ENCODE measurements around the gene ETNK2. TPM values are rescaled to one million over a fixed set of nuclear protein-coding genes. Genes with fewer than 3 reads are reported as not detected.
A peak's percentile ranks its signal among the peaks of the same experiment; 100 is the strongest.

The ETNK2 gene
- total RNA-seq, 1 donor from 2014 or later, result 8.2 TPM

GRCh38 chr1:204197068-204197467, 45.2 kb upstream of the ETNK2 start:
- Histone ChIP-seq H4K20me1 (ENCODE audit: insufficient read depth, low read length) (no peaks in the 10 kb centered on the region), H3K36me3 (ENCODE audit: insufficient read depth, low read length) (no peaks in the 10 kb centered on the region), H2AFZ (ENCODE audit: low read depth, low read length) (peak overlapping the region; percentile 69), H3K27ac (ENCODE audit: low read depth, low read length) (peak overlapping the region; percentile 51), H3K4me1 (ENCODE audit: insufficient read depth, low read length) (peaks cover 39% of the 10 kb centered on the region), H3K9me3 (ENCODE audit: insufficient read depth, low read depth, low read length) (no peaks in the 10 kb centered on the region), H3K4me3 (ENCODE audit: insufficient read depth, low read depth, low read length) (no peak overlapping the region), H3K4me2 (ENCODE audit: low read length) (no peak overlapping the region), H3K9ac (ENCODE audit: low read length) (peak overlapping the region; percentile 63), H3K27me3 (ENCODE audit: insufficient read depth, low read length) (peaks cover 3% of the 10 kb centered on the region), H3K79me2 (ENCODE audit: insufficient read depth, low read length) (no peaks in the 10 kb centered on the region)
- H3K27ac Mint-ChIP-seq (ENCODE audit: unreplicated experiment), result peak overlapping the region; percentile 96
- peaks cover 15% of the 10 kb centered on the region for H3K27me3 Mint-ChIP-seq (ENCODE audit: low read depth, unreplicated experiment)
- TF ChIP-seq CTCF (IDR thresholded peaks at IDR 0.05; ENCODE audit: insufficient read depth, low read depth, low read length), result no peak
- no peak for TF ChIP-seq EZH2 (IDR thresholded peaks at IDR 0.05; ENCODE audit: insufficient read depth, low read length)
- peaks cover 2% of the 10 kb centered on the region for H3K36me3 Mint-ChIP-seq (ENCODE audit: low read depth, unreplicated experiment)
- H3K4me1 Mint-ChIP-seq (ENCODE audit: low read depth, unreplicated experiment), result peaks cover 37% of the 10 kb centered on the region
- no peak overlapping the region for H3K4me3 Mint-ChIP-seq (ENCODE audit: unreplicated experiment)
- DNase-seq (ENCODE audit: low read depth) (no peak), FAIRE-seq (no peak)
- H3K9me3 Mint-ChIP-seq (ENCODE audit: unreplicated experiment), result peaks cover 3% of the 10 kb centered on the region

GRCh38 chr1:204196068-204196795, 44.4 kb upstream of the ETNK2 start, which contains the start of gene KISS1:
Gene KISS1, minus strand, starts transcription at chr1:204196491. Its CDS starts 3,615 bp downstream, at chr1:204192876.
- Histone ChIP-seq H3K4me2 (ENCODE audit: low read length) (peak within 1 kb of the TSS; percentile 77), H3K4me3 (ENCODE audit: insufficient read depth, low read depth, low read length) (peak within 1 kb of the TSS; percentile 25), H3K27ac (ENCODE audit: low read depth, low read length) (peak within 1 kb of the TSS; percentile 51), H2AFZ (ENCODE audit: low read depth, low read length) (peak within 1 kb of the TSS; percentile 69), H3K4me1 (ENCODE audit: insufficient read depth, low read length) (peaks cover 39% of the 10 kb centered on the region), H3K36me3 (ENCODE audit: insufficient read depth, low read length) (no peaks in the 10 kb centered on the region), H4K20me1 (ENCODE audit: insufficient read depth, low read length) (no peaks in the 10 kb centered on the region), H3K9me3 (ENCODE audit: insufficient read depth, low read depth, low read length) (no peaks in the 10 kb centered on the region), H3K9ac (ENCODE audit: low read length) (peak within 1 kb of the TSS; percentile 63), H3K79me2 (ENCODE audit: insufficient read depth, low read length) (no peaks in the 10 kb centered on the region), H3K27me3 (ENCODE audit: insufficient read depth, low read length) (peaks cover 3% of the 10 kb centered on the region)
- Mint-ChIP-seq H3K36me3 (ENCODE audit: low read depth, unreplicated experiment) (peaks cover 2% of the 10 kb centered on the region), H3K9me3 (ENCODE audit: unreplicated experiment) (peaks cover 3% of the 10 kb centered on the region), H3K27me3 (ENCODE audit: low read depth, unreplicated experiment) (peaks cover 21% of the 10 kb centered on the region), H3K4me1 (ENCODE audit: low read depth, unreplicated experiment) (peaks cover 37% of the 10 kb centered on the region), H3K27ac (ENCODE audit: unreplicated experiment) (peak within 1 kb of the TSS; percentile 96), H3K4me3 (ENCODE audit: unreplicated experiment) (no peak within 1 kb of the TSS)
- DNase-seq (ENCODE audit: low read depth), result no peak
- FAIRE-seq, result no peak
- TF ChIP-seq CTCF (IDR thresholded peaks at IDR 0.05; ENCODE audit: insufficient read depth, low read depth, low read length), result no peak
- no peak for TF ChIP-seq EZH2 (IDR thresholded peaks at IDR 0.05; ENCODE audit: insufficient read depth, low read length)

GRCh38 chr1:204194771-204195170, 42.9 kb upstream of the ETNK2 start:
- Histone ChIP-seq H3K36me3 (ENCODE audit: insufficient read depth, low read length) (no peaks in the 10 kb centered on the region), H3K9ac (ENCODE audit: low read length) (peak overlapping the region; percentile 63), H4K20me1 (ENCODE audit: insufficient read depth, low read length) (no peaks in the 10 kb centered on the region), H3K4me2 (ENCODE audit: low read length) (peak overlapping the region; percentile 77), H3K9me3 (ENCODE audit: insufficient read depth, low read depth, low read length) (no peaks in the 10 kb centered on the region), H3K27me3 (ENCODE audit: insufficient read depth, low read length) (peaks cover 3% of the 10 kb centered on the region), H3K79me2 (ENCODE audit: insufficient read depth, low read length) (no peaks in the 10 kb centered on the region), H2AFZ (ENCODE audit: low read depth, low read length) (no peak overlapping the region), H3K4me3 (ENCODE audit: insufficient read depth, low read depth, low read length) (no peak overlapping the region), H3K27ac (ENCODE audit: low read depth, low read length) (no peak overlapping the region), H3K4me1 (ENCODE audit: insufficient read depth, low read length) (peaks cover 39% of the 10 kb centered on the region)
- peaks cover 3% of the 10 kb centered on the region for H3K9me3 Mint-ChIP-seq (ENCODE audit: unreplicated experiment)
- peak overlapping the region; percentile 60 for H3K4me3 Mint-ChIP-seq (ENCODE audit: unreplicated experiment)
- peaks cover 37% of the 10 kb centered on the region for H3K4me1 Mint-ChIP-seq (ENCODE audit: low read depth, unreplicated experiment)
- H3K27ac Mint-ChIP-seq (ENCODE audit: unreplicated experiment), result peak overlapping the region; percentile 34
- DNase-seq (ENCODE audit: low read depth), result no peak
- FAIRE-seq, result no peak
- TF ChIP-seq EZH2 (IDR thresholded peaks at IDR 0.05; ENCODE audit: insufficient read depth, low read length) (no peak), CTCF (IDR thresholded peaks at IDR 0.05; ENCODE audit: insufficient read depth, low read depth, low read length) (no peak)
- peaks cover 2% of the 10 kb centered on the region for H3K36me3 Mint-ChIP-seq (ENCODE audit: low read depth, unreplicated experiment)
- peaks cover 29% of the 10 kb centered on the region for H3K27me3 Mint-ChIP-seq (ENCODE audit: low read depth, unreplicated experiment)
